Measurements from ENCODE around the gene MYO1E.
"Not testable (repeated sequence)": the region's sequence is repeated elsewhere in the genome, so short reads cannot be mapped to it uniquely, and the experiment has no call there.

The MYO1E gene

DNA sequence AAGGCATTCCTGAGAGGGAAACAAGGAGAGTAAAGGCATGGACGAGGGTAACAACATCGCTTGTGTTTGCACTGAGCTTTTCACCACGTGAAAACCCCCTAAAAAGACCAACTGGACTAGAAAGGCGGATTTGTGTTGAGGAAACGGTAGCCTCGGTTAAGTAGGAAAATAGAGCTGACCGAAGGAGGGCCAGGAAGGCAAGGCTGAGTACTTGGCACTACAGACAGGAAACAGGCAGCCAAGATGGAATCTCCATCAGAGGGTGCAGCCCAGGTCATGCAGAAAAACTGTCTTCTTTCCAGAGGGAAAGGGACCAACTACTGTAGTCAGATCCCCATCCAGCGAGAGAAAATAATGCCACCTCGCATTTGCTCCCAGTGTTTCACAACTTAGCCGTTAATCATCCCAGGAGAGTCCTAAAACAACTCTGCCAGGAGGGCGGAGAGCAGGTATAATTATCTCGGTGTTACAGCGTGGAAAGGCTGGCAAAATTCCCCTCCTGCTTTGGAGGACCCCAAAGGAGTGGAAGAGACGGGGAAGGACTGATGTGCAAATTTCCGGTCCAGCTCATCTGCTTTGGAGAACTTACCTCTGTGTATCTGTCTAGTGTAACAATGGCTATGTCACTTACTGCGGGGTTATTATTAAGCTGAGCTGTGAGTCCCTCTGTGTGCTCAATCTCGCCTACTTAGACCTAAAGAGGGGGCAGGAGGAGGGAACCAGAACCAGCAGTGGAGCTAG is 77.2 kb downstream of the MYO1E start:
- DNase-seq: peak in 2 of 58 donors; percentile 3 to 32

DNA sequence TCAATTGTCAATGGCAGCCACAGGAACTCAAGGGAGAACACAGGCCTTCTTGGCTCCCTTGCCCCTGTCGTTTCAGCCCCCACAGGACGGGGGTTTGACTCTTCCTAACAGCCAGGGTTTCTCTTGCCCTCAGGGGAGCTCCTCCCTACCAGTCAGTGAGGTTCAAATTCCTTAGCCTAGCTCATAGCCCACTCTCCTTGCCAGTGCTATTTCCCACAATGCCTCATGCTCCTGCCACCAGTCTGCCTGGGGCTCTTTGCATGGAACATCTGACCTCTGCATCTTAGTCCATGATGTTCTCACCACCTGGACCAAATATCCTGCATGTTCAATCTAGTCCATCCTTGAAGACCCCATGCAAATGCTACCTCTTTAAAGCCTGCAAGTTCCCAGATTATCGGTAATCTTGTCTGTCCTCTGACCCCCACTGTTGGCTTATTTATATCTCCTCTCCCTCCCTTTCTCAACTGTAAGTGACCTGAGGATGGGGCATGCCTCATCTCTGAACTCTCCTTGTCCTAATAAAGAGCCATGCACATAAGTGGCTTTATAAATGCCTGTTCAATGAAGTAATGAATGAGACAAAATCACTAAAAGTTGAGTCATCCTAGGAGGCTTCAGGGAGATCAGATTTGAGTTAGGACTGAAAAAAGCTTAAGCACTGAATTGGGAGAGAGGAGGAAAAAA is 78.0 kb downstream of the MYO1E start:
- DNase-seq: no peak

DNA sequence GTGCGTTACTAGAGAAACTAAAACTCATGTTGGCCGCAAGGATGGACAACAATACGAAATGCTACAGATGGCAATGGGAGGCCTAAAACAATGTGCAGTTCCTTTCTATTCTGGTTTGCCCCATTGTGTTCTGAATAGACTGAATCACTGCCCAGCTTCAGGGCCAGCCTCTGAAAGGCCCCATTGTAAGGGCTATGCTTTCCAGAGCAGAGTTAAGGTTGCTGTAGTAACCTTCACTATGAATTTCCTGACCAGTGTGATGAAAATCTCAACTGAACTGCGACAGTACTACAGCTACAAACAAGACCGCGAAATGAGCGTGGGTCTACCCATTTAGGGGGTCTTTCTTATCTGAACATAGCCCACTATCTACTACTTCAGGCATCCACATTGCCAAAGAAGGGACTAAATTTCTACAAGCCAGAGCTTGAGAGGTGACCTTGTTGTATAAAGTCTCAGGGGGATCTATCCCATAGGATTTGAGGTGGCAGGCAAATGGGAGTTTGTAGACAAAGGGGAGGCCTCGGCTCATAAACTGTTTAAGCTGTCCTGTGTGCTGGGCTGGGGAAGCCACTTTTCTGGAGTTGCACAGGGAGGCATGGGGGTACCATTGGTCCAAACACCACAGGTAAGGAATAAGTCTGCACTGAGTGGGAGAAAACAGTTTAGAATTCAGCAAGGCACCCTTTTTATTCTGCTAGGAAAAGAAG is 80.1 kb downstream of the MYO1E start:
- peak in 38 of 58 donors; percentile 12 to 88 (median 52) for DNase-seq

DNA sequence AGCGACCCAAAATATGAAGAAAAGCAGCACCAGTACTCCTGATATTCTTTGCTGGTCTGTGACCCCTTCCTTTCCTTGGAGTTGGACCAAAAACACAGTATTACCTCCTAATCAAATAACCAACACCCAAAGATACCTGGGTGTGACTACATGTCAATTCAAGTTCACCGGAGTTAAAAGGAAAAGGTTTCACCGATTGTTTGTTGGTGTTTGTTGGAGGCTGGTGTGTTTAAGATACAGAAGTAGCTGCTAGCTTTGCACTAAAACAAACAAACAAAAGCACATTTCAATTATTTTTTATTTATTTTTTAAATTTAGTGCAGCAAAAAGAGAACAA is 81.5 kb downstream of the MYO1E start:
- no peak for DNase-seq

GRCh38 chr15:59290295-59291212 is 82.1 kb downstream of the MYO1E start:
- peak in 21 of 58 donors; percentile 10 to 58 (median 42) for DNase-seq

- DNase-seq: no peak
Measured at GRCh38 chr15:59289574-59289973, 83.1 kb downstream of the MYO1E start.

- DNase-seq: no peak
Measured at GRCh38 chr15:59283717-59284391, 88.8 kb downstream of the MYO1E start.

GRCh38 chr15:59282515-59283337 is 89.9 kb downstream of the MYO1E start:
- no peak for DNase-seq

DNA sequence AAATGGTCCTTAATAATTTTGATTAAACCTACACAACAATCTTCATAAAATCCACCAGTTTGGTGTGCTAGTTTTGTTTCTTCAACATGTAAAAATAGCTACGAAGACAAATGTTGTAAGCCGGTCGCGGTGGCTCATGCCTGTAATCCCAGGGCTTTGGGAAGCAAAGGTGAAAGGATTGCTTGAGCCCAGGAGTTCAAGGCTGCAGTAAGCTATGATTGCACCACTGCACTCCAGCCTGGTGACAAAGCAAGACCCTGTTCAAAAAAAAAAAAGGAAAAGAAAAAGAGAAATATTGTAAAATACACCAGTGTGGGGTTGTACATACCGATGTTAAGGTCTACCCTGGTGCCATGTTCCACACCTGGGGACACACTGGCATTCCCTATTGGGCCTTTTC is 91.0 kb downstream of the MYO1E start:
- DNase-seq: no peak

DNA sequence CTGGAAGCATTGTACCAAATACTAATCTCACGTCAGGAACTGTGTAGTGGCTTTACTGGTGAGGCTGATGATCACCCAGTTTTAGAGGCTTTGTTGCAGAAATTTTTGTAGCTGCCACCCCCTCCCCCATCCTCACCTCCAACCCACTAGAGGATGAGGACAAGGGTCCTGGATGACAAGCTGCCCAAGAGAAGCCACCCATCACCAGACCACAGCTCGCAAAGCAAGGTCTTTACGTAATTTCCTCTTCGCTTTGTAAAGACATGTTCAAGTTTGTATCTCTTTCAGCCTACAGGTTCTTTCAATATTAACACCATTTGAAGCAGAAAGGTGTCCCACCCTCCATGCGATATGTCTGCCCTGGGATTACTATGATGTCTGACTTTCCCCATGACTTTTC is 91.8 kb downstream of the MYO1E start:
- DNase-seq: no peak

- DNase-seq: not testable (repeated sequence)
Measured at GRCh38 chr15:59280292-59280691, 92.4 kb downstream of the MYO1E start.

DNA sequence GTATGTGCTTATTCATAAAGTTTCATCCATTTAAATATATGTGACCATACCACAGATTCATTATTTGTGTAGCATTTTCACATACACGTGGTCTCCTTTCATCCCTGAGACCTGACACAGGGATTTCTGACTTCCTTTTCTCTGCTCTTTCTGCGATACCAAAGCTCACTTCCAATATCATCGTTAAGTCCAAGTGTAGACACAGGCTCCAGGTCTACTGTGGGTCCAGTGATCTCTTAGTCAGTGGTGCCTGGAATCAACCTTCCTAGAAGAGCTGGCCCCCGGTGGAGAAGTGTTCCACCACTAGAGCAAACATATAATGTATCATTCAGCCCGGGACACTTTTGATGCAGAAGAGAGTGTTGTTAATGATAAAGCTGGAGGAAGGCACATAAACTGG is 93.6 kb downstream of the MYO1E start:
- DNase-seq: no peak

DNA sequence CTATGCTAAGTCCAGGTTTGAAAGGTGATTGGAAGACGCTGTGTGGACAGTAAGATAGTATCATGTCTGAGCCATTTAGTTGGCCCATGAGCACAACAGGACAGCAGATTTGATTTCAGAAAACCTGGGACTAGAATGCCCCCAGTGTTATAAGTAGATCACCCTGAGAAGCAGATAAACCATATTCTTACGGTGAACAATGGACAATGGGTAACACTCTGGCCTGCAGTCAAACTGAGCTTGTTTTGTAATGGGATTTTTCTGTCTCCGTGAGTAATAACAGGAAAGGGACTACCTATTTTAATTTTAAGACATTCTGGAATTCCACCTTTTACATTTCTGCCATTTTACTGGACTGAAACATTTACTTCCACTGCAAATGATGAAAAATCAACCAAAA is 94.6 kb downstream of the MYO1E start:
- DNase-seq: peak in 9 of 58 donors; percentile 6 to 48 (median 27)

GRCh38 chr15:59276225-59277178 is 96.2 kb downstream of the MYO1E start:
- no peak for DNase-seq

DNA sequence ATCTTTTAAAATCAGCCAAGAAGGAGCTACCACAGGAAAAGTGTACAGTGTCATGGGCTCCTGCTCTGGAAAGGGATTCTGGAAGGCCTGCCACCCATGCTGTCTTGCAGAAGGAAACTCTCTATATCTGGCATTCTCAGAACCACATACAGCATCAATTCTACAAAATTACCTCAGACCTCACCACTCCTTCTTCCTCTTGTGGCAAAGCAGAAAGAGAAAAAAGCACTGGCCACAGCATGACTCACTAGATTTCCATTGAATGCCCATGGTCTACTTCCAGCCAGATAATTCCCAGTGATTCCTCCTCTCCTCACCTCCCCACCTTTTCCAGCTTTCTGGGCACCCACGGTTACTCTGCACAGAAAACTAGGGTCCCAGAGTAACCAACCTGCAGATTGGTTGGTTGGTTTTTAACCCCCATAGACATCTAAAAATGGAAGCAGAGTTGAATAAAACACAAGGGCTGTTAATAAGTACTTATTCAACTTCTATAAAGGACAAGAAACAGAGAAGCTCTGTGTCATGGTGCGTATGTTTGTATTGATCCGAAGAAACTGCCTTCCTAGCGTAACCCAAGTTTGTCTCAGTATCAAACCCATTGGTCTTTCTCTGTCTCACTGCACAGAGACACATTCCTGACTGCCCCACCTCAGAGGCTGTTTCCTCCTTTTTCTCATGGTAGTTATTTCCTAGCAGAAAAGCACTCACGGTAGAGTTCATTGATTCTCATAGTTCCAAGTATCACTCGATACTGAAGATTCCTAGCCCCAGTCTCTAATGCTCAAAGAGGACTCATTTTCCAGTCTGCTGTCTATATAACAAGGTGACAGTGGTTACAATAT is 98.3 kb downstream of the MYO1E start:
- DNase-seq: no peak

GRCh38 chr15:59273234-59273633 is 99.4 kb downstream of the MYO1E start:
- DNase-seq: no peak

DNA sequence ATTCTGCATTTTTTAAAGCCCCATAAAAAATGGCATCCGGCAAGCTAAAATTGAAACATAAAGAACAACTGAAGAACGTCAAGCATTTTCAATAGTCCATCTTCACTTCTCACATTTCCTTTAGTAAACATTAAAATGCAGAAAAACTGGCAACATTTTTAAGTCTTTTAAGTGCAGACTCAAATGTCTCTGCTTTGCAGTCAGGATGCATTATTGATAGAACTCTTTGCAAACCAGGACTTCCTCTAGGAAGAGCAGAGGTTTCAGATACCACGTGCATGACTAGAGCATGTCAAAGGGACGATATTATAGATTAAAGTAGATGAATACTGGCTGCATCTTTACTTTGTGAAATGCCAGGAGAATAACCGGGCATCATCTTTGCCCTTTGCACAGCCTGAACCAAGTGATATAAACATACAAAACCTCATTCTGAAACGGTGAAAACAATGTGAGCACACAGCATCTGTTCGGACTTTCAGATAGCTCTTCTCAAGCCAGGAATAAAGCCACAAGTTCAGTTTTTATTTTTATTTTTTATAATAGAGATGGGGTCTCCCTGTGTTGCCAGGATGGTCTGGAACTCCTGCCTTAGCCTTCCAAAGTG is 101.0 kb downstream of the MYO1E start:
- DNase-seq: no peak
